G401 (cell line): ENCODE data around the gene ZACN. TPM values are rescaled to one million over a fixed set of nuclear protein-coding genes. Genes with fewer than 3 reads are reported as not detected.

ENCODE experiments used
- DNase-seq: peaks from one replicate; pipeline ENCODE4 v3.0.0-alpha.2; 2015; ENCODE audit warnings: low spot score
- in situ Hi-C: cut with HindIII; loops from 2 replicates; pipeline ENCODE4 v1.10.0; 2016; ENCODE audit warnings: low sequenced_read_pairs, mixed read lengths
- total RNA-seq: library from RNA; depleted of rRNA; stranded (reverse); fragments of >200 nt; shearing (Covaris generic); gene quantifications from 2 replicates; pipeline ENCODE4 v1.2.3, GENCODE V29; 2014; rRNA removed

Gene ZACN
- total RNA-seq, 1 experiment from 2014 or later, result not detected

GRCh38 chr17:76122431-76123190, 43.6 kb downstream of the ZACN start:
- DNase-seq, result no peak
- in situ Hi-C loops, result no loop called here

- in situ Hi-C loops, result no loop called here
- no peak for DNase-seq
These were observed 44.2 kb downstream of the ZACN start for GRCh38 chr17:76123191-76123499.

GRCh38 chr17:76123749-76124581, 45.0 kb downstream of the ZACN start:
- in situ Hi-C loops, result no loop called here
- DNase-seq, result no peak

DNA sequence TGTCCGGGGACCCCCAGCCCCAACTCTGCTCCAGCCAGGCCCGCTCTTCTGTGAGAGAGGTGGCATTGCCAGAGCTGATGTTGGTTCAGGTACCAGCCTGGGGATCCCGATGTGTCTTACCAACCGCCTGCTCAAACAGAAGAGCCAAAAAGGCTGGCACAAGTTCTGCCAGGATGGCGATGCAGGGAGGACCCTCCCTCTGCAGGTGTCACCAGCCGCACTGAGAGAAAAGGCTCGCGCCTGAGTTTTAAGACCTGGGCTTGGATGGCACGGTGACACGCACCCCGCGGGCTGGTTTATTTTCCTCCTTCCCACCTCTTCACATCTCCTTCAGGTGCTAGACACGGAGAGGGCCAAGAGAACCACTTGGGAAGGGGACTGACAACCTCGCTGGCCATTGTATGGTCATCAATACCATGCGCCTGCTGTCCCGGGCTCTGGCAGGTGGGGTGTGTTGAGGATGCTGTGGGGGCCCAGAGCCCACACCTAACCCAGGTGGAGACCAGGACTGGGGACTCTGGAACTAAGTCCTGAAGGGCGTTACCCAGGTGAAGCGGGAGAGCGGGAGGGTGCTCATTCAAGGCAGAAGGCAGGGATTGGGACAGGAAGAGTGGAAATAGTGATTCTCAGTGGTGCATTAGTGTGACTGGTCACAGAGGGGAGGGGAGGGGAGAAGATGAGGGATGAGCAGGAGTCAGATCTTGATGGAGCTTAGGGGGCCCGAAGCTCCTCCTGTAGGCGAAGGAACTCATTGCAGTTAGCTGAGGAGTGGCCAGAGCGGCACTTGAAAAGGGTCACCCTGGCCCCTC, 45.8 kb downstream of the ZACN start:
- DNase-seq, result no peak
- in situ Hi-C loops, result no loop called here

DNA sequence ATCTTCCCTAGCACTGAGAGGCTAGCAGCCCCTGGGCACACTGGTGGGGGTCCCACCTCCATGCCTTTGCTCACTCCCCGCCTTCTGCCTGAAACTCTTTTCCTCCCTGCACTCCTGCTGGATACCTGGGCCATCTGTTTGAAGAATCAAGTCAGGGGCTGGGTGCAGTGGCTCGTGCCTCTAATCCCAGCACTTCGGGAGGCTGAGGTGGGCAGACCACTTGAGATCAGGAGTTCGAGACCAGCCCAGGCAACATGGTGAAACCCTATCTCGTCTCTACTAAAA, 46.4 kb downstream of the ZACN start:
- in situ Hi-C loops, result no loop called here
- no peak for DNase-seq

DNA sequence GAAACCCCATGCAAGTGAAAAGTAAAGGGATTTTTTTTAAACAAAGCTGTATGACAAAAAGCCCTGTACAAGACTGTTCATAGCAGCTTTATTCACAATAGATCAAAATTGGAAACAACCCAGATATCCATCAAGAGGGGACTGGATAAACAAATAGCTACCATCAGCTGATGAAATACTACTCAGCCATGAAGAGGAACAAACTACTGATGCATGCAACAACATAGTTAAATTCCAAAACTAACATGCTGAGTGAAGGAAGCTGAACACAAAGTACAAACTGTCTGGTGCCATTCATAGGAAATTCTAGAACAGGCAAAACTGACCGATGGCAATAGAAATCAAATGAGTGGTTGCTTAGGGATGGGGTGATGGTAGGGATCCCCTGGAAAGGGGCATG, 46.9 kb downstream of the ZACN start:
- DNase-seq, result no peak
- in situ Hi-C loops, result no loop called here

DNA sequence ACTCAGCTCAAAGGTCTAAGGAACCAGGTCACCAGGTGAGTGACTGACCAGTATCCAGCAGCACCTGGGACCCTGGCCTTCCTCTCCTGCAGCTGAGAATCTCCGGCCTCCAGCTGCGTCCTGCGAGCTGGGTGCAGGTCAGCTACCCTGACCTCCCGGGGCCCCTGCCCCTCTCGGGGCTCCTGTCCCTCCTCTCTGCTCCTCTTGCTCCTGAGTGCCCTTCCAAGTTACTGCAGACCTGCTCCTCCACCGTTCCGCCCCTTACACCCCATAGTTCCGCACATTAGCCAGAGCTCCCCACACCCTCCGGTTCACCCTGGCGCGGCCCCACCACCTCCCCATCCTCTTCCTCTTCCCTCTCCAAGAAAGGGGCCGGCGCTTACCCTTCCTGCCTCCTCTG, 51.5 kb downstream of the ZACN start:
- DNase-seq, result no peak
- in situ Hi-C loops, result no loop called here

GRCh38 chr17:76131051-76131691, 52.2 kb downstream of the ZACN start:
- DNase-seq, result no peak
- in situ Hi-C loops, result no loop called here

GRCh38 chr17:76131692-76132573, 53.0 kb downstream of the ZACN start:
- no peak for DNase-seq
- in situ Hi-C loops, result no loop called here

Other genes starting within 250 kb of the ZACN start
- 2.8 and 6.0 TPM in 2 replicates for gene UNC13D, start 234.8 kb upstream of the ZACN start, total RNA-seq
- gene WBP2, start 223.8 kb upstream of the ZACN start, total RNA-seq, result 18.6 and 18.7 TPM in 2 replicates
- gene TRIM47, start 200.6 kb upstream of the ZACN start, total RNA-seq, result 2.1 and 2.7 TPM in 2 replicates
- gene TRIM65, start 182.2 kb upstream of the ZACN start, total RNA-seq, result 37.5 and 41.7 TPM in 2 replicates
- gene MRPL38, start 174.3 kb upstream of the ZACN start, total RNA-seq, result 102 and 134 TPM in 2 replicates
- 10.4 and 21.6 TPM in 2 replicates for gene FBF1, start 138.1 kb upstream of the ZACN start, total RNA-seq
- gene ACOX1, start 100.0 kb upstream of the ZACN start, total RNA-seq, result 27.7 and 32.2 TPM in 2 replicates
- gene TEN1, start 99.9 kb upstream of the ZACN start, total RNA-seq, result 31.4 and 39.4 TPM in 2 replicates
- 0.68 and 2.5 TPM in 2 replicates for gene CDK3, start 78.3 kb upstream of the ZACN start, total RNA-seq
- gene EVPL, start 51.9 kb upstream of the ZACN start, total RNA-seq, result 0.80 and 5.4 TPM in 2 replicates
- gene SRP68, start 6.7 kb upstream of the ZACN start, total RNA-seq, result 73.7 and 87.2 TPM in 2 replicates
- 0.95 TPM in 1 of 2 replicates, not detected in the other for gene GALR2, start 4.4 kb upstream of the ZACN start, total RNA-seq
- 83.1 and 92.2 TPM in 2 replicates for gene EXOC7, start 24.6 kb downstream of the ZACN start, total RNA-seq
- 0.62 and 0.85 TPM in 2 replicates for gene FOXJ1, start 62.1 kb downstream of the ZACN start, total RNA-seq
- 4.4 and 5.5 TPM in 2 replicates for gene RNF157, start 161.3 kb downstream of the ZACN start, total RNA-seq
- 4.8 and 8.7 TPM in 2 replicates for gene UBALD2, start 186.2 kb downstream of the ZACN start, total RNA-seq
- 0.47 and 1.4 TPM in 2 replicates for gene QRICH2, start 229.1 kb downstream of the ZACN start, total RNA-seq